HEK293 (cell line): ENCODE results near the gene RPS6KA2.

ENCODE experiments used
- ZBTB1 ChIP-seq: fragments of 450-650 bp; formaldehyde crosslinking; IDR thresholded peaks from 2 replicates; pipeline ENCODE4 v1.5.1; 2016; ENCODE audit warnings: missing biosample characterization, missing genetic modification characterization
- ZBTB7A ChIP-seq: fragments of 450-650 bp; formaldehyde crosslinking; IDR thresholded peaks from 2 replicates; pipeline ENCODE4 v1.5.1; 2016; ENCODE audit warnings: low read depth, missing biosample characterization, missing genetic modification characterization
- ZNF302 ChIP-seq: fragments of 450-650 bp; formaldehyde crosslinking; IDR thresholded peaks from 2 replicates; pipeline ENCODE4 v1.5.1; 2016; ENCODE audit warnings: missing biosample characterization, missing genetic modification characterization, low read depth
- ZNF311 ChIP-seq: fragments of 450-650 bp; formaldehyde crosslinking; IDR thresholded peaks from 2 replicates; pipeline ENCODE4 v1.5.1; 2017; ENCODE audit warnings: missing biosample characterization, missing genetic modification characterization, borderline replicate concordance
- ZNF768 ChIP-seq: fragments of 450-650 bp; formaldehyde crosslinking; IDR thresholded peaks from 2 replicates; pipeline ENCODE4 v1.5.1; 2018; ENCODE audit warnings: missing biosample characterization, mild to moderate bottlenecking, missing genetic modification characterization
- TF ChIP-seq, protein P1 (sequence below): fragments of 450-650 bp; formaldehyde crosslinking; IDR thresholded peaks from 2 replicates; pipeline ENCODE4 v1.5.1; 2016; ENCODE audit warnings: missing biosample characterization, missing genetic modification characterization
- TF ChIP-seq, protein P2 (sequence below): fragments of 450-650 bp; formaldehyde crosslinking; IDR thresholded peaks from 2 replicates; pipeline ENCODE4 v1.5.1; 2016; ENCODE audit warnings: missing biosample characterization, missing genetic modification characterization
- TF ChIP-seq, protein P3 (sequence below): fragments of 450-650 bp; formaldehyde crosslinking; IDR thresholded peaks from 2 replicates; pipeline ENCODE4 v1.5.1; 2016; ENCODE audit warnings: missing biosample characterization, missing genetic modification characterization
- TF ChIP-seq, protein P4 (sequence below): fragments of 450-650 bp; formaldehyde crosslinking; IDR thresholded peaks from 2 replicates; pipeline ENCODE4 v1.5.1; 2016; ENCODE audit warnings: missing biosample characterization, missing genetic modification characterization
- TF ChIP-seq, protein P5 (sequence below): fragments of 450-650 bp; formaldehyde crosslinking; IDR thresholded peaks from 2 replicates; pipeline ENCODE4 v1.5.1; 2016; ENCODE audit warnings: missing biosample characterization, missing genetic modification characterization

DNA sequence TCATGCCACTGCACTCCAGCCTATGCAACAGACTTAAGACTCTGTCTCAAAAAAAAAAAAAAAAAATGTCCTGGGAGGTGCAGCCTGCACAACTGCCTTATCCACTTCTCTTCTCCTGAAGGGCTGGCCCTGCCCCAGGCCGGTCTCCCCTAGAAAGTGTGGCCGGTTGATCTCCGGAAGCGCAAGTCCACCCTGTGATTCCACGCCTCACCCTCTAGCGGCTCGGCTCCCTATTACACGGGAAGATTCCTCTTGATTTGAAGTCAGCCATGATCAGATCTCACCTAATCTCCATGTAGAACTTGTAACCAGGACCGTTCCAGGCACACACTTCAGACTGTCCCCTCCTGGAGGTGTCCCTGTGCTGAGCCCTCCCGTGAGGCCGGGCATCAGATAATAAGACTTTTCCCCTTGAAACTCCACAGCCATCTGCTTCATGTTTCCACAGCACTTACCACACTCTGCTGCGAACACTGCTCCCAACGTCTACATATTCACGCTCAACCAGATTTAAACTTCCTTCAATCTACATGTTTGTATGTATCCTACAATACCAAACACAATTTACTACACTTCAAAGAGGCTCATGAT, 49.3 kb upstream of the RPS6KA2 start:
- TF ChIP-seq, protein P1, sequence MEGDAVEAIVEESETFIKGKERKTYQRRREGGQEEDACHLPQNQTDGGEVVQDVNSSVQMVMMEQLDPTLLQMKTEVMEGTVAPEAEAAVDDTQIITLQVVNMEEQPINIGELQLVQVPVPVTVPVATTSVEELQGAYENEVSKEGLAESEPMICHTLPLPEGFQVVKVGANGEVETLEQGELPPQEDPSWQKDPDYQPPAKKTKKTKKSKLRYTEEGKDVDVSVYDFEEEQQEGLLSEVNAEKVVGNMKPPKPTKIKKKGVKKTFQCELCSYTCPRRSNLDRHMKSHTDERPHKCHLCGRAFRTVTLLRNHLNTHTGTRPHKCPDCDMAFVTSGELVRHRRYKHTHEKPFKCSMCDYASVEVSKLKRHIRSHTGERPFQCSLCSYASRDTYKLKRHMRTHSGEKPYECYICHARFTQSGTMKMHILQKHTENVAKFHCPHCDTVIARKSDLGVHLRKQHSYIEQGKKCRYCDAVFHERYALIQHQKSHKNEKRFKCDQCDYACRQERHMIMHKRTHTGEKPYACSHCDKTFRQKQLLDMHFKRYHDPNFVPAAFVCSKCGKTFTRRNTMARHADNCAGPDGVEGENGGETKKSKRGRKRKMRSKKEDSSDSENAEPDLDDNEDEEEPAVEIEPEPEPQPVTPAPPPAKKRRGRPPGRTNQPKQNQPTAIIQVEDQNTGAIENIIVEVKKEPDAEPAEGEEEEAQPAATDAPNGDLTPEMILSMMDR (tag by site-specific recombination) = no peak
- no peak for TF ChIP-seq ZBTB7A (tag by site-specific recombination)
- TF ChIP-seq, protein P2, sequence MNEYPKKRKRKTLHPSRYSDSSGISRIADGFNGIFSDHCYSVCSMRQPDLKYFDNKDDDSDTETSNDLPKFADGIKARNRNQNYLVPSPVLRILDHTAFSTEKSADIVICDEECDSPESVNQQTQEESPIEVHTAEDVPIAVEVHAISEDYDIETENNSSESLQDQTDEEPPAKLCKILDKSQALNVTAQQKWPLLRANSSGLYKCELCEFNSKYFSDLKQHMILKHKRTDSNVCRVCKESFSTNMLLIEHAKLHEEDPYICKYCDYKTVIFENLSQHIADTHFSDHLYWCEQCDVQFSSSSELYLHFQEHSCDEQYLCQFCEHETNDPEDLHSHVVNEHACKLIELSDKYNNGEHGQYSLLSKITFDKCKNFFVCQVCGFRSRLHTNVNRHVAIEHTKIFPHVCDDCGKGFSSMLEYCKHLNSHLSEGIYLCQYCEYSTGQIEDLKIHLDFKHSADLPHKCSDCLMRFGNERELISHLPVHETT (tag by site-specific recombination) = no peak
- TF ChIP-seq, protein P3, sequence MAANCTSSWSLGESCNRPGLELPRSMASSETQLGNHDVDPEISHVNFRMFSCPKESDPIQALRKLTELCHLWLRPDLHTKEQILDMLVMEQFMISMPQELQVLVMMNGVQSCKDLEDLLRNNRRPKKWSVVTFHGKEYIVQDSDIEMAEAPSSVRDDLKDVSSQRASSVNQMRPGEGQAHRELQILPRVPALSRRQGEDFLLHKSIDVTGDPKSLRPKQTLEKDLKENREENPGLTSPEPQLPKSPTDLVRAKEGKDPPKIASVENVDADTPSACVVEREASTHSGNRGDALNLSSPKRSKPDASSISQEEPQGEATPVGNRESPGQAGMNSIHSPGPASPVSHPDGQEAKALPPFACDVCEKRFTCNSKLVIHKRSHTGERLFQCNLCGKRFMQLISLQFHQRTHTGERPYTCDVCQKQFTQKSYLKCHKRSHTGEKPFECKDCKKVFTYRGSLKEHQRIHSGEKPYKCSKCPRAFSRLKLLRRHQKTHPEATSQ (tag by site-specific recombination) = no peak
- no peak for TF ChIP-seq ZNF768 (tag by site-specific recombination)
- TF ChIP-seq, protein P4, sequence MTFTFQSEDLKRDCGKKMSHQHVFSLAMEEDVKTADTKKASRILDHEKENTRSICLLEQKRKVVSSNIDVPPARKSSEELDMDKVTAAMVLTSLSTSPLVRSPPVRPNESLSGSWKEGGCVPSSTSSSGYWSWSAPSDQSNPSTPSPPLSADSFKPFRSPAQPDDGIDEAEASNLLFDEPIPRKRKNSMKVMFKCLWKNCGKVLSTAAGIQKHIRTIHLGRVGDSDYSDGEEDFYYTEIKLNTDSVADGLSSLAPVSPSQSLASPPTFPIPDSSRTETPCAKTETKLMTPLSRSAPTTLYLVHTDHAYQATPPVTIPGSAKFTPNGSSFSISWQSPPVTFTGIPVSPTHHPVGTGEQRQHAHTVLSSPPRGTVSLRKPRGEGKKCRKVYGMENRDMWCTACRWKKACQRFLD = no peak
- TF ChIP-seq, protein P5, sequence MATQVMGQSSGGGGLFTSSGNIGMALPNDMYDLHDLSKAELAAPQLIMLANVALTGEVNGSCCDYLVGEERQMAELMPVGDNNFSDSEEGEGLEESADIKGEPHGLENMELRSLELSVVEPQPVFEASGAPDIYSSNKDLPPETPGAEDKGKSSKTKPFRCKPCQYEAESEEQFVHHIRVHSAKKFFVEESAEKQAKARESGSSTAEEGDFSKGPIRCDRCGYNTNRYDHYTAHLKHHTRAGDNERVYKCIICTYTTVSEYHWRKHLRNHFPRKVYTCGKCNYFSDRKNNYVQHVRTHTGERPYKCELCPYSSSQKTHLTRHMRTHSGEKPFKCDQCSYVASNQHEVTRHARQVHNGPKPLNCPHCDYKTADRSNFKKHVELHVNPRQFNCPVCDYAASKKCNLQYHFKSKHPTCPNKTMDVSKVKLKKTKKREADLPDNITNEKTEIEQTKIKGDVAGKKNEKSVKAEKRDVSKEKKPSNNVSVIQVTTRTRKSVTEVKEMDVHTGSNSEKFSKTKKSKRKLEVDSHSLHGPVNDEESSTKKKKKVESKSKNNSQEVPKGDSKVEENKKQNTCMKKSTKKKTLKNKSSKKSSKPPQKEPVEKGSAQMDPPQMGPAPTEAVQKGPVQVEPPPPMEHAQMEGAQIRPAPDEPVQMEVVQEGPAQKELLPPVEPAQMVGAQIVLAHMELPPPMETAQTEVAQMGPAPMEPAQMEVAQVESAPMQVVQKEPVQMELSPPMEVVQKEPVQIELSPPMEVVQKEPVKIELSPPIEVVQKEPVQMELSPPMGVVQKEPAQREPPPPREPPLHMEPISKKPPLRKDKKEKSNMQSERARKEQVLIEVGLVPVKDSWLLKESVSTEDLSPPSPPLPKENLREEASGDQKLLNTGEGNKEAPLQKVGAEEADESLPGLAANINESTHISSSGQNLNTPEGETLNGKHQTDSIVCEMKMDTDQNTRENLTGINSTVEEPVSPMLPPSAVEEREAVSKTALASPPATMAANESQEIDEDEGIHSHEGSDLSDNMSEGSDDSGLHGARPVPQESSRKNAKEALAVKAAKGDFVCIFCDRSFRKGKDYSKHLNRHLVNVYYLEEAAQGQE (tag by site-specific recombination) = no peak
- TF ChIP-seq ZNF302 (tag by site-specific recombination) = no peak
- no peak for TF ChIP-seq ZBTB1 (tag by site-specific recombination)
- TF ChIP-seq ZNF311 (tag by site-specific recombination) = no peak
